Measurements from ENCODE around the gene LYSET. TPM values are rescaled to one million over a fixed set of nuclear protein-coding genes. Genes with fewer than 3 reads are reported as not detected.
"Not testable (repeated sequence)": the region's sequence is repeated elsewhere in the genome, so short reads cannot be mapped to it uniquely, and the experiment has no call there.

LYSET gene
- total and polyA plus RNA-seq, 2 experiments from 2014 or later, result 7.5 to 42.3 TPM

DNA sequence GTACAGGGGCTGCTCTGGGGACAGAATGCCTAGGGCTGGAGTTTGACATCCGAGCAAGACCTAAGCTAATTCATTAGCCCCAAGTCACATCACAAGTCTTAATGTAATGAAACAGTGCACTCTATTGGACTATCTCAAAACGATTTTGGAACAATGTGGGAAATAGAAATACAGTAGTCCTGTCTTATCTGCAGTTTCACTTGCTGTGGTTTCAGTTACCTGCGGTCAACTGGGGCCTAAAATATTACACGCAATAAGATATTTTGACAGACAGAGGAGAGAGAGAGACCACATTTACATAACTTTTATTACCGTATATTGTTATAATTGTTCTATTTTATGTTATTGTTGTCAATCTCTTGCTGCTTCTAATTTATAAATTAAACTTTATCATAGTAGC lies 21.6 kb upstream of the LYSET start:
- H3K9me3 ChIP-seq (ENCODE audit: low read depth), result no peaks in the 10 kb centered on the region

DNA sequence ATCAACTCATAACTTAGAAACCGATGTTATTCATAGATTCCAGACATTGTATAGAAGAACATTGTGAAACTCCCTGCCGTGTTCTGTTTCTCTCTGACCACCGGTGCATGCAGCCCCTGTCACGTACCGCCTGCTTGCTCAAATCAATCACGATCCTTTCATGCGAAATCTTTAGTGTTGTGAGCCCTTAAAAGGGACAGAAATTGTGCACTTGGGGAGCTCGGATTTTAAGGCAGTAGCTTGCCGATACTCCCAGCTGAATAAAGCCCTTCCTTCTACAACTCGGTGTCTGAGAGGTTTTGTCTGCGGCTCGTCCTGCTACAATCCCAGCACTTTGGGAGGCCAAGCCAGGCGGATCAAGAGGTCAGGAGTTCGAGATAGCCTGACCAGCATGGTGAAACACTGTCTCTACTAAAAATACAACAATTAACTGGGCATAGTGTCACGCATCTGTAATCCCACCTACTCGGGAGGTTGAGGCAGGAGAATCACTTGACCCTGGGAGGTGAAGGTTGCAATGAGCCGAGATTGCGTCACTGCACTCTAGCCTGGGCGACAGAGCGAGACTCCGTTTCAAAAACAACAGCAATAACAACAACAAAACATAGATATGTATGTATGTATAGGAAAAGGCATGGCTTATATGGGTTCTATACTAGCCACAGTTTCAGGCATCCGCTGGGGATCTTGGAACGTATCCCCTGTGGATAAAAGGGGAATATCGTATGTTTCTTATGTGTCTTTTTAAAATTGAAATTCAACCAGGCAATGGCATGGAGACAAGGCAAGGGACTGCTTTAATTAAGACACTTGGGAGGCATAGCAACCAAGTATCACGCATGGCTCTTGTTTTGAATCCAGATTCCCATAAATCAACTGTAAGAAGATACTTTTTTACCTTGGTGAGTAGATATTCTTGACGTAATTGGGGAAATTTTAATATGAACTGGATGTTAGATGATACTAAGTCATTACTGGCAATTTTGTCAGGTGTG lies 19.5 kb upstream of the LYSET start:
- H3K36me3 ChIP-seq; H3K4me3 ChIP-seq; DNase-seq (ENCODE audit: low read depth in 1 of 2, low spot score in 1 of 2); H3K9me3 ChIP-seq (ENCODE audit: low read depth); H3K4me1 ChIP-seq (ENCODE audit: low read depth); H3K27ac ChIP-seq; H3K27me3 ChIP-seq: not testable (repeated sequence)

More for the DNA sequence above, 21.6 kb upstream of the LYSET start:
- Histone ChIP-seq H3K27me3 (no peaks in the 10 kb centered on the region), H3K4me1 (ENCODE audit: low read depth) (no peaks in the 10 kb centered on the region), H3K36me3 (no peaks in the 10 kb centered on the region), H3K4me3 (no peak overlapping the region), H3K27ac (no peak overlapping the region)
- DNase-seq (ENCODE audit: low read depth in 1 of 2, low spot score in 1 of 2), result no peak
- no peak for TF ChIP-seq CTCF (IDR thresholded peaks at IDR 0.05; ENCODE audit: low read depth, low read length)

- H3K4me3 ChIP-seq; H3K27me3 ChIP-seq; H3K27ac ChIP-seq; H3K9me3 ChIP-seq (ENCODE audit: low read depth); H3K36me3 ChIP-seq; H3K4me1 ChIP-seq (ENCODE audit: low read depth): not testable (repeated sequence)
- peak in 1 of 2 donors; percentile 19 for DNase-seq (ENCODE audit: low read depth in 1 of 2, low spot score in 1 of 2)
Observed at GRCh38 chr14:93168610-93169009, 16.5 kb upstream of the LYSET start.

DNA sequence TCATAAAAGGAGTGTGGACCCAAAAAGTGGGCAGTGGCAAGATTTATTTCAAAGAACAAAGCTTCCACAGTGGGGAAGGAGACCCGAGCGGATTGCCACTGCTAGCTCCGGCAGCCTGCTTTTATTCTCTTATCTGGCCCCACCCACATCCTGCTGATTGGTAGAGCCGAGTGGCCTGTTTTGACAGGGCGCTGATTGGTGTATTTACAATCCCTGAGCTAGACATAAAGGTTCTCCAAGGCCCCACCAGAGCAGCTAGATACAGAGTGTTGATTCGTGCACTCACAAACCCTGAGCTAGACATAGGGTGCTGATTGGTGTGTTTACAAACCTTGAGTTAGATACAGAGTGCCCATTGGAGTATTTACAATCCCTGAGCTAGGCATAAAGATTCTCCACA lies 15.5 kb upstream of the LYSET start:
- not testable (repeated sequence) for H3K4me3 ChIP-seq; H3K27me3 ChIP-seq; DNase-seq (ENCODE audit: low read depth in 1 of 2, low spot score in 1 of 2); H3K27ac ChIP-seq; H3K9me3 ChIP-seq (ENCODE audit: low read depth); H3K4me1 ChIP-seq (ENCODE audit: low read depth); H3K36me3 ChIP-seq

DNA sequence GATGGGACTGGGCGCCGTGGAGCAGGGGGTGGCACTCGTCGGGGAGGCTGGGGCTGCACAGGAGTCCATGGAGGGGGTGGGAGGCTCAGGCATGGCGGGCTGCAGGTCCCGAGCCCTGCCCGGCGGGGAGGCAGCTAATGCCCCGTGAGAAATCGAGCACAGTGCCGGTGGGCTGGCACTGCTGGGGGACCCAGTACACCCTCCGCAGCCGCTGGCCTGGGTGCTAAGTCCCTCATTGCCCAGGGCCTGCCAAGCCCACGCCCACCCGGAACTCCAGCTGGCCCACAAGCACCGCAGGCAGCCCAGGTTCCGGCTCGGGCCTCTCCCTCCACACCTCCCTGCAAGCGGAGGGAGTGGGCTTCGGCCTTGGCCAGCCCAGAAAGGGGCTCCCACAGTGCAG lies 15.0 kb upstream of the LYSET start:
- not testable (repeated sequence) for H3K4me3 ChIP-seq; H3K36me3 ChIP-seq; H3K27ac ChIP-seq; DNase-seq (ENCODE audit: low read depth in 1 of 2, low spot score in 1 of 2); H3K9me3 ChIP-seq (ENCODE audit: low read depth); H3K27me3 ChIP-seq; H3K4me1 ChIP-seq (ENCODE audit: low read depth)

GRCh38 chr14:93171376-93171775 lies 13.7 kb upstream of the LYSET start:
- TF ChIP-seq CTCF (IDR thresholded peaks at IDR 0.05; ENCODE audit: low read depth, low read length), result no peak
- Histone ChIP-seq H3K4me3 (no peak overlapping the region), H3K4me1 (ENCODE audit: low read depth) (no peaks in the 10 kb centered on the region), H3K36me3 (no peaks in the 10 kb centered on the region), H3K9me3 (ENCODE audit: low read depth) (no peaks in the 10 kb centered on the region), H3K27ac (no peak overlapping the region), H3K27me3 (no peaks in the 10 kb centered on the region)
- peak in 1 of 2 donors; percentile 21 for DNase-seq (ENCODE audit: low read depth in 1 of 2, low spot score in 1 of 2)

DNA sequence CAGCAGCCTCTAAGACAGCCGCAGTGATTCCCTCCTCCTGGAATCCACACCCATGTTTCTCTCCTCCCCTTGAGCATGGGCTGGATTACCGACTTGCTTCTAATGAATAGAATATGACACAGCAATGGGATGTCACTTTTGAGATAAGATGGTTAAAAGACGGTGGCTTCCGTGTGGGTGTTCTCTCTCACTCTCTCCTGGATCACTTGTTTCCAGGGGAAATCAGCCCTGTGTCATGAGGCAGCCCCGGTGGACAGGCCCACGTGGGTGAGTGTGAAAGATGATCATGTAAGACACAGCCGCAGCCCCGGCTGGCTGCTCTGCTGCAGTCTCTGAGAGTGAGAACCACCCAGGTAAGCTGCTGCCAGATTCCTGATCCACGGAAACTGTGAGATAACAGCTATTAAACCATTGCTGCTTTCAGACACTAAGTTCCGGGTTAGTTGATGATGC lies 11.1 kb upstream of the LYSET start:
- no peaks in the 10 kb centered on the region for H3K36me3 ChIP-seq
- peak in 1 of 2 donors; percentile 19 for DNase-seq (ENCODE audit: low read depth in 1 of 2, low spot score in 1 of 2)
- no peaks in the 10 kb centered on the region for H3K4me1 ChIP-seq (ENCODE audit: low read depth)
- H3K9me3 ChIP-seq (ENCODE audit: low read depth), result no peaks in the 10 kb centered on the region
- H3K27ac ChIP-seq, result no peak overlapping the region
- no peaks in the 10 kb centered on the region for H3K27me3 ChIP-seq
- H3K4me3 ChIP-seq, result no peak overlapping the region
- no peak for TF ChIP-seq CTCF (IDR thresholded peaks at IDR 0.05; ENCODE audit: low read depth, low read length)

DNA sequence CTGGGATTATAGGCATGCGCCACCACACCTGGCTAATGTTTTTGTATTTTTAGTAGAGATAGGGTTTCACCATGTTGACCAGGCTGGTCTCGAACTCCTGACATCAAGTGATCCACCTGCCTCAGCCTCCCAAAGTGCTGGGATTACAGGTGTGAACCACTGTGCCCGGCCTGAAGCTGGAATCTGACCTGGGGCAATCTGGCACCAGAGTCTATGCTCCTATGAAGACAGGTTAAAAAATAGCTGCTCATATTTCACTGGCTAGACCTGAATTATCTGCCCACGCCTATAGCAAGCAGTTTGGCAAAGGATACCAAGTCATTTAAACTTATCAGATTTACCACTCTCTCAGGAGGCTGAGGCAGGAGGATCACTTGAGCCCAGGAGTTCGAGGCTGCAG lies 10.4 kb upstream of the LYSET start:
- H3K9me3 ChIP-seq (ENCODE audit: low read depth); H3K4me1 ChIP-seq (ENCODE audit: low read depth); H3K36me3 ChIP-seq; H3K4me3 ChIP-seq; H3K27me3 ChIP-seq; DNase-seq (ENCODE audit: low read depth in 1 of 2, low spot score in 1 of 2); H3K27ac ChIP-seq: not testable (repeated sequence)

All from cardiac muscle cell (in vitro differentiated cells and primary cell).